Ovary (tissue), 9 donors: ENCODE measurements around the gene WHAMM. TPM values are rescaled to one million over a fixed set of nuclear protein-coding genes. Genes with fewer than 3 reads are reported as not detected.

Experiments used
- DNase-seq, 5 donors: peaks; one replicate each; pipeline ENCODE4 v3.0.0-alpha.2; 2019 to 2020
- H3K27ac ChIP-seq, 2 donors: fragments of 200-600 bp; one replicate each; pipeline versions ENCODE4 v1.5.1 to v1.8.0; 2019 to 2022
- H3K27me3 ChIP-seq: fragments of 200-600 bp; one replicate; pipeline ENCODE4 v1.8.0; 2022
- H3K36me3 ChIP-seq: fragments of 200-600 bp; sonication (generic); one replicate; pipeline ENCODE4 v1.5.1; 2019
- H3K4me1 ChIP-seq: one replicate; pipeline ENCODE4 v1.8.1; 2013; ENCODE audit warnings: mild to moderate bottlenecking, moderate library complexity; ENCODE audit not compliant: insufficient read depth
- H3K4me3 ChIP-seq: fragments of 200-600 bp; sonication (generic); one replicate; pipeline ENCODE4 v1.5.1; 2017
- H3K9me3 ChIP-seq, 2 donors: fragments of 200-600 bp in 1 of 2; sonication (generic) in 1 of 2; one replicate each; pipeline versions ENCODE4 v1.5.1 to v1.8.1; 2013 to 2019; ENCODE audit warnings: mild to moderate bottlenecking in 1 of 2, moderate library complexity in 1 of 2
- CTCF ChIP-seq, 3 donors: fragments of 450-650 bp in 2 of 3; fragments of 200-600 bp in 1 of 3; IDR thresholded peaks; one replicate each; pipeline versions ENCODE4 v1.5.1 to v1.8.0; 2016 to 2022; ENCODE audit warnings: antibody characterized with exemption in 3 of 3, mild to moderate bottlenecking in 1 of 3
- EP300 ChIP-seq: sonication (generic); formaldehyde crosslinking; IDR thresholded peaks from one replicate; pipeline ENCODE4 v1.6.1; 2017; ENCODE audit warnings: antibody characterized with exemption
- POLR2A ChIP-seq: fragments of 450-650 bp; IDR thresholded peaks from one replicate; pipeline ENCODE4 v1.6.1; 2017; ENCODE audit warnings: antibody characterized with exemption, mild to moderate bottlenecking, moderate library complexity
- WGBS, 3 donors: extraction: QIAGEN DNeasy Blood & Tissue Kit in 1 of 3; methylation state at CpG; one replicate each; pipeline versions ENCODE4 v1.1.5 to v1.1.7; 2013 to 2017; 5-methylcytosine and 5-hydroxymethylcytosine counted together
- intact Hi-C, 4 donors: fragments of 100-400 bp; cut with DNase I; formaldehyde crosslinking; loops; one replicate each; pipeline versions ENCODE4 v1.11.0 to v1.15.1; 2022 to 2023
- polyA plus RNA-seq, 2 donors: library from polyadenylated mRNA; stranded (reverse); fragments of 200-250 nt in 1 of 2; fragments of 350-450 nt in 1 of 2; fragmentation: Illumina TruSeq in 1 of 2; extraction: RNeasy Lipid Tissue Mini Kit (QIAGEN cat#74804) in 1 of 2; gene quantifications; one replicate each; pipeline ENCODE4 v1.2.3, GENCODE V29; 2013 to 2014
- total RNA-seq, 7 donors: library from RNA; depleted of rRNA in 2 of 7; stranded (reverse); fragments of >200 nt in 2 of 7; fragmentation: NEBNext Ultra II Directional in 3 of 7; extraction: Animal tissue kit (Norgen Biotek cat#: 25700) in 3 of 7; gene quantifications; one replicate each; pipeline versions ENCODE4 v1.1.0 to v1.2.4, GENCODE V29; 2016 to 2023
- donor health status: DM: no; HTN: no; CAD: no; lungs with moderate emphysema.
- donor health status: DM: no; HTN: no; CAD: no.
- donor health status: Bipolar disorder and iron deficiency.
- donor health status: DM: yes; HTN: yes; CAD: no.
- donor health status: DM: no; HTN: no; CAD: no.
- donor health status: DM: yes; HTN: yes; CAD: no.

WHAMM gene
- total and polyA plus RNA-seq, 9 donors: 6.5 to 12.5 (median 8.5) TPM

GRCh38 chr15:82851306-82851850 is 42.0 kb downstream of the WHAMM start:
- no peak for TF ChIP-seq CTCF (IDR thresholded peaks at IDR 0.05)
- TF ChIP-seq POLR2A: no peak
- TF ChIP-seq EP300: no peak
- H3K27me3 ChIP-seq: no peaks in the 10 kb centered on the region
- H3K36me3 ChIP-seq: no peaks in the 10 kb centered on the region
- H3K4me1 ChIP-seq: no peaks in the 10 kb centered on the region
- no peaks in the 10 kb centered on the region for H3K9me3 ChIP-seq
- whole genome bisulfite sequencing, 3 donors: 92 to 96% (median 96%) methylated on average over 14 of the region's 14 CpGs
- H3K4me3 ChIP-seq: no peak overlapping the region
- intact Hi-C loops: loop anchor here in 1 of 4 donors (10.0 kb wide), 1 partner anchor 143 kb away; no protein-coding TSS in a partner anchor
- DNase-seq: no peak
- H3K27ac ChIP-seq: no peak overlapping the region

- no peaks in the 10 kb centered on the region for H3K9me3 ChIP-seq
- intact Hi-C loops: loop anchor here in 1 of 4 donors (10.0 kb wide), 1 partner anchor 143 kb away; no protein-coding TSS in a partner anchor
- H3K27me3 ChIP-seq: no peaks in the 10 kb centered on the region
- TF ChIP-seq EP300: no peak
- no peak for TF ChIP-seq CTCF (IDR thresholded peaks at IDR 0.05)
- TF ChIP-seq POLR2A: no peak
- H3K4me3 ChIP-seq: no peak overlapping the region
- H3K27ac ChIP-seq: no peak overlapping the region
- no peaks in the 10 kb centered on the region for H3K36me3 ChIP-seq
- no peaks in the 10 kb centered on the region for H3K4me1 ChIP-seq
- no peak for DNase-seq
- 84 to 91% (median 87%) methylated on average over 9 of the region's 9 CpGs for WGBS, 3 donors
These were observed 42.6 kb downstream of the WHAMM start for GRCh38 chr15:82851981-82852511.

- 65 to 68% (median 66%) methylated on average over 16 of the region's 16 CpGs for WGBS, 3 donors
- no peaks in the 10 kb centered on the region for H3K27me3 ChIP-seq
- H3K9me3 ChIP-seq: no peaks in the 10 kb centered on the region
- intact Hi-C loops: loop anchor here in 1 of 4 donors (10.0 kb wide), 1 partner anchor 142 kb away; no protein-coding TSS in a partner anchor
- TF ChIP-seq POLR2A: no peak
- H3K36me3 ChIP-seq: no peaks in the 10 kb centered on the region
- no peaks in the 10 kb centered on the region for H3K4me1 ChIP-seq
- DNase-seq: no peak
- no peak overlapping the region for H3K4me3 ChIP-seq
- no peak overlapping the region for H3K27ac ChIP-seq
These were observed 43.6 kb downstream of the WHAMM start for GRCh38 chr15:82852941-82853561.

DNA sequence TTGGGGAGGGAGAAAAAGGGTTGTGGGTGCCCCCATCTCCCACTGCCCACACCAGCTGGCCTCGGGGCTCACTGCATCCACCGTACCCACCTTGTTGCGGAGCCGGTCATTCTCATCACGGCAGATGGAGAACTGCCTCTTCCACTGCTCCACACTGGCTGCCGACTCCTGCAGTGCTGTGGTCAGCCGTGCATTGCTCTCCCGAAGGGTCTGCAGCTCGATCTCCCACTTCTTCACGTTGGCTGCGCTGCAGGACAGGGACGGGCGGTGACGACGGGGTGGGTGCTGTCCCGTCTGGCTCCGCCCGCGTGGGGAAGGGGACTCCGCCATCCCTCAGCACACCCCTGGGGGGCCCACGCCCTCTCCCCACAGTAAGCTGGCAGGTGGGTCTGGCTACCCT is 45.1 kb downstream of the WHAMM start:
- Histone ChIP-seq H3K36me3 (no peaks in the 10 kb centered on the region), H3K4me1 (no peaks in the 10 kb centered on the region), H3K27me3 (no peaks in the 10 kb centered on the region), H3K4me3 (no peak overlapping the region), H3K9me3 (no peaks in the 10 kb centered on the region), H3K27ac (no peak overlapping the region)
- WGBS, 3 donors: 90 to 93% (median 93%) methylated on average over 19 to 21 of the region's 21 CpGs
- TF ChIP-seq POLR2A: no peak
- no peak for TF ChIP-seq CTCF (IDR thresholded peaks at IDR 0.05)
- no peak for TF ChIP-seq EP300
- intact Hi-C loops: loop anchor here in 1 of 4 donors (10.0 kb wide), 1 partner anchor 140 kb away; no protein-coding TSS in a partner anchor
- DNase-seq: no peak
